ENCODE data around the gene MRPS35.

MRPS35 gene

GRCh38 chr12:27772328-27773049 lies 61.9 kb downstream of the MRPS35 start:
- DNase-seq = no peak

- no peak for DNase-seq
These were observed 66.5 kb downstream of the MRPS35 start for GRCh38 chr12:27777141-27777540.

GRCh38 chr12:27778206-27778605 lies 67.6 kb downstream of the MRPS35 start:
- DNase-seq = no peak

DNA sequence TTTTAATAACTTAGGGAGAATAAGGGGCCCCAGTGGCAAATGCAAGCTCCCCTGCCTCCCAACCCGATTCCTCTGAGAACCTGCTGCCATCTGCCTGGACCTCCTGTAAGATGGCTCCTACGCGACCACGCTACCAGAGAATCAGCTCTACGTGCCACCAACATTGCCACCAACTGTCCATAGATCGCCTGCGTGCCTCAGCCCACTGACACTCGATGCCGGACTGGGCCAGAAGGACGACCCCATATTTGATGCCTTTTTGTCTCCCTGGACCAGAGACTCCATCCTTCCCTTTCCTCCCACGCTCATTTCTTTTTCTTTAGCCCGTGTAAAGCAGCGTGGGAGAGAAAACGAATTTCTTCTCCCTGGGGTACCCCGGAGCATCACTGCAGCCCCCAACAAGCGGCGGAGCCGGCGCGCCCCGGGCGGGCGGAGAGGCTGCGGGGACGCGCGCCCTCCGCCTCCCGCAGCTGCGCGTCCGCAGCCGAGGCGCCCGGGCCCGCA lies 68.8 kb downstream of the MRPS35 start:
- DNase-seq = peak; percentile 17

DNA sequence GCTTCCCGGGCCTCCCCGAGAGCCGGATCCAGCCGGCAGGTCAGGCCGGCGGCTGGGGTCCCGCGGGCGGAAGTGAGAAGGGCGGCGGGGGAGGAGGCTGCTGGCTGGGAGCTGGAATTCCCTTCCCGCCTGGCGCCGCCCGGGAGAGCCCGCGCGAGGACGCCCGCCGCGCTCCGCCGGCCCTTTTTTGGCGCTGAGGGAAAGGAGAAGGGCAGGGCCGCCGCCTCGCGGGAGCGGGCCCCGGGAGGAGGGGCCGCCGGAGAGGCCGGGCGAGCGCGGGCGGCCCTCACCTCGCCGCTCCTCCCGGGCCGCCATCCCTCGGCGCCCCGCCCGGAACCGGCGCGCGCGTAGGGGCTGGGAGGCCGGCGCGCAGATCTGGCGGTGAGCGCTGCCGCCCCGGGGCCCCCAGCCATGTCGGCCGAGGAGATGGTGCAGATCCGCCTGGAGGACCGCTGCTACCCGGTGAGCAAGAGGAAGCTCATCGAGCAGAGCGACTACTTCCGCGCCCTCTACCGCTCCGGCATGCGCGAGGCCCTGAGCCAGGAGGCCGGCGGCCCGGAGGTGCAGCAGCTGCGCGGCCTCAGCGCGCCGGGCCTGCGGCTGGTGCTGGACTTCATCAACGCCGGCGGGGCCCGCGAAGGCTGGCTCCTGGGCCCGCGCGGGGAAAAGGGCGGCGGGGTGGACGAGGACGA lies 69.4 kb downstream of the MRPS35 start, which contains the start of the genes KLHL42 and MANSC4:
Gene KLHL42, plus strand, starts transcription at position 314 of the 692 bp plus-strand sequence. Its CDS starts 98 bp downstream, at position 412.
Gene MANSC4, minus strand, starts transcription at position 317 of the 692 bp plus-strand sequence. CDS start 8,960 bp downstream, outside the sequence.
- DNase-seq = peak; percentile 83

- DNase-seq = peak; percentile 21
These were observed 70.2 kb downstream of the MRPS35 start for GRCh38 chr12:27780612-27781408.

GRCh38 chr12:27781680-27782079 lies 71.0 kb downstream of the MRPS35 start:
- DNase-seq = peak; percentile 29

GRCh38 chr12:27782481-27782880 lies 71.8 kb downstream of the MRPS35 start:
- no peak for DNase-seq

DNA sequence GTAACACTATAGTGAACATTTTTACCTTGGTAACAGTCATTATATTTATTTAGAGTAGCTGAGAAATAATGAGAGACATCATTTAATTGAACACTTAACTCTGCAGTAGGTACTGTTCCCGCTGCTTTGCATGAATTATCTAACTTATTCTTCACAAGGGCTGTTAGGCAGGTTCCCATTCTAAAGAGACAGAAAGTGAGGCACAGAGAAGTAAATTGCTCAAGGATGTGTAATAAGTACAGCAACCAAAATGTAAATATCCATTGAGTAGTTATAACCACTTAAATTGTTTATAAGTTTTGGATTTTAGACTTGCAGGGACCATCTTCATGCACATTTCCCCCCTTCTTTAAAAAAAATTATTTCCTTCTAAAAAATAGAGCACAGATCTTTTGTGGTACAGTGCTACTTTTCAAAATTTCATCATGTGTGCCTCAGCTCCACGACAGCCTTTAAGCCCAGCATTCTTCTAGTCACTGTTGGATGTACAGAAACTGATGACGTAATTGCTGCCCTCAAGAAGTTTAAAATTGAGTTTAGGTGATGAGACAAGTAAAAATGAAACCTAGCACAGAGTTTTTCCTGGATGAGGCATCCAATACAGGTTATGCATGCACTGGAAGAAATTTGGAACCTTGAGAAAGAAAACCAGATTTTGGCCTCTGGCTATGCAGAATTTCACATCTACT lies 75.4 kb downstream of the MRPS35 start:
- DNase-seq = peak; percentile 55

GRCh38 chr12:27787559-27787958 lies 76.9 kb downstream of the MRPS35 start:
- DNase-seq = peak; percentile 8

- no peak for DNase-seq
These were observed 79.5 kb downstream of the MRPS35 start for GRCh38 chr12:27790179-27790578.

GRCh38 chr12:27794818-27795584 lies 84.4 kb downstream of the MRPS35 start:
- no peak for DNase-seq

DNA sequence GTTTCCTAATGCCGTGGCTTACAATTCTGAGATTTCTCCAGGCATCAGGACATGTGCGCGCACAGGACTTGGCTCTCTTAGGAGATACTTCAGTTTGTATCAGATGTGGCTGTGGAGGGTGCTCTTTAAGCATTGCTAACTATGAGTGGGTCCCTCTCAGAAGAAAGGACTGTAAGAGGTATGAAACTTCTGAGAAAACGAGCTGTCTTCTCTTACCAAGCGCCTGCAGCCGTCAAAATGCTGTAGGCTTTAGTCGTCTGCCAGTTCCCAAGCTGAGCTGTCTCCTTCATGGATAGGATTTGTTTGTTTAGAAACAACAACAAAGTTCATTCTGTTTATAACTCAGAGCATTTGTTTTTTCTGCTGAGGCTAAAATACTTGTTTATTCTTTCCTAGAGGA lies 85.5 kb downstream of the MRPS35 start:
- no peak for DNase-seq

- DNase-seq = no peak
These were observed 86.8 kb downstream of the MRPS35 start for GRCh38 chr12:27797301-27798025.

GRCh38 chr12:27800819-27801218 lies 90.2 kb downstream of the MRPS35 start:
- DNase-seq = no peak

DNA sequence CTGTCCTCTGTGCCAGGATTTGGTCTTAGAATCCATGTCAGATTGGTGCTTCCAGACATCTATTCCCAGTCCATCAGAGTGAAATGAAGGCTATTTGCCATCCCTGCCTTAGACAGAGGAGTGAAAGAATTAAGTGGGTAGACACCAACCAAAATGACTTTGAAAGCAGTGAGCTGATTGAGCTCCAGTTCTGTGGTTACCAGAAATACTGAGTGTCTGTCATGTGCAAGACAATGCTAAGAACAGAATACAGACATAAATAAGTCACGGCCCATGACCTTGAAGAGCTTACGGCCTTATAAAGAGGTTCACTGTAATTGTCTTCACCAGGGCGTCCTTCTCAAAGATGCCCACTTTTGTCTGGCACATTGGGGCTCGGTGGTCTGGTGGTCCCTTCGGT lies 91.0 kb downstream of the MRPS35 start:
- no peak for DNase-seq

- no peak for DNase-seq
These were observed 91.9 kb downstream of the MRPS35 start for GRCh38 chr12:27802511-27802910.

DNA sequence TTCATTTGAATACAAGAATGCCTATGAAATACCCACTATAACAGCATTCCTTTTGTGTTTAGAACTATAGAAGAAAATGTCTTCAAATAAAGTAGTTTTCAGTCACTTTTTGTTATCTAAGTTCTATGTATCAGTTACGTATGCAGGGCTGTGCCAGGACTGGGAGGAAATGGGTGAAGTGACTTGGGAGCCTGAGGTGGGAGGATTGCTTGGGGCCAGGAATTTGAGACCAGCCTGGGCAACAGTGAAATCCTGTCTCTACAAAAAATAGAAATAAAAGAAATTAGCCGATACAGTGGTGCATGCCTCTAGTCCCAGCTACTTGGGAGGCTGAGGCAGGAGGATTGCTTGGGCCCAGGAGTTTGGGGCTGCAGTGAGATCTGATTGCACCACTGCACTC lies 92.3 kb downstream of the MRPS35 start:
- DNase-seq = no peak

GRCh38 chr12:27805238-27805637 lies 94.6 kb downstream of the MRPS35 start:
- DNase-seq = no peak

Data from fibroblast of skin of abdomen (primary cell).